GM18873 (cell line): ENCODE results near the gene PIAS1.
"Not testable (repeated sequence)": the region's sequence is repeated elsewhere in the genome, so short reads cannot be mapped to it uniquely, and the experiment has no call there.

Experiments used
- ATAC-seq: cut with Tn5 transposase; IDR thresholded peaks from one replicate; pipeline ENCODE4 v1.9.1; 2021; ENCODE audit warnings: mild to moderate bottlenecking, moderate library complexity, moderate number of reproducible peaks; ENCODE audit not compliant: unreplicated experiment, low FRiP score

The PIAS1 gene

DNA sequence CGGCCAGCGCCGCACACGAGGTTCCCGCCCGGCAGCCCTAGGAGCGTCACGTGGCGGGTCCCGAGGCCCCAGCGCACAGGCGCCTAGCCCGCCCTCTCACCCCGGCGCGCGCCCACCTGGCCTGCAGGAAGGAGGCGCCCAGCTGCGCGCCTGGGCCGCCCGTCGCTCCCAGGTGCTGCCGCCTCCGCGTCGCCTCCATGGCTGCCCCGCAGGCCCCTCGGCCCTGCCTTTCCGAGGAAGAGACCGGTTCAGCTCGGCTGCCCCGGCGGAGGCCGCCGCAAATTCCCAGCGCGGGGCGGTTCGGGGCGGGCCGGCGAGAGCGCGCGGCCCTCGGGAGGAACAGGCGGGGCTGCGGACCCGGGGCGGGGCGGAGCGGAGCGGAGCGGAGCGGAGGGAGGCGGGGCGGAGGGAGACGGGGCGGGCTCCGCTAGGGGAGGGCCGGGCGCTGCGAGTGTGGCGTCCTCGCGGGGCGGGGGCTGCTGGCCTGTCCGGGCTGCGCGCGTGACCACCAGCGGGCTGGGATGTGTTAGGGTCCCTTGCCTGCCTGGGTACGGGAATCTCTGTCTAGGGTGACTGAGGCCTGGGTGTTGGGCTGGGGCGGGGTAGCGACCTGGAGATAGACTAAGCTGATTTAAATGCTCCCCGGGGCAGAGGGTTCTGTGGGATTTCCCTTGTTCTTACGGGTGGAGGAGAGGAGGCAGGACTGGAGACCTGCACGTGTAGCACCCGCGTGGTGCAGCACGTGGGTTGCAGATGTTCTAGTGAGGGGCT lies 175.5 kb downstream of the PIAS1 start, which contains the start of gene CLN6:
Gene CLN6 (minus strand): TSS at position 343 of the 771 bp plus-strand sequence. CDS start 144 bp downstream, at position 199.
- peak; percentile 53 for ATAC-seq

DNA sequence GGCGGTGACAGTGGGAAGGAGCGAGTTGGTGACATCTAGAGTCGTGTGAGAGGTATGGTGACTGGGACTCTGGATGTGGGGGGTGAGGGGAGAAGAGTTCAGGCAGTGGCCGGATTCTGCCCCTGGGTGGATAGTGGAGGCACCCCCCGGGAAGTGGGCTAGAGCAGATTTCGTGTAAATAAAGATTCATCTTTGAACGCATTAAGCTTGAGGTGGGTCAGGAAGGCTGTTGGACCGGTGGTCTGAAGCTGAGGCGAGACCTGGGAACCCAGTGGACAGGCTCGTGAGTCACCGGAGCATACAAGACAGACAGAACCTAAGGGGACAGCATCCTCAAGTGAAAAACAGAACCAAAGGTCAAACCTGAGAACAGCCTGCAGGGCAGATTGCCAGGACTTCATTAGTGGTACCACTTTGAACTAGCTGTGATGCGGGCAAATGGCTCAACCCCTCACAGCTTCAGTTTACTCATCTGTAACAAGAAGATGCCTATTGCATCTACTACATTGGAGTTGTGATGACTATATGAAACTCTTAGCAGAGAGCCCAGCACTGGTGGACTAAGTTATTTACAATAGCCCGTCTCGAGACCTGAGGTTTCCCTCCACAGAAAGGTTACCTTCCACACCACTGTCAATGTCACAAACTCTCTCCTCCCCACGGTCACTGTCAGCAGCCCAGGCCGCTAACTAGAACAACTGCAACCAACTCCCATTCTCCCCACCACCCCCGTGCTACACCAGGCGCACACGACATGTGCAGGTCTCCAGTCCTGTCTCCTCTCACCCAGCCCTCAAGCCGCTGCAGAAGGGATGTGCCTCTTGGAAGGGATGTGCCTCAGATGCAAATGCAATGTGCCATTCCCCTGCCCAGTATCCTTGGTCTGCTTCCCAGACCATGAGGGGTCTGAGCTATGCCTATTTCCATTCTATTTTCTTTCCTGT lies 176.3 kb downstream of the PIAS1 start:
- ATAC-seq, result no peak

DNA sequence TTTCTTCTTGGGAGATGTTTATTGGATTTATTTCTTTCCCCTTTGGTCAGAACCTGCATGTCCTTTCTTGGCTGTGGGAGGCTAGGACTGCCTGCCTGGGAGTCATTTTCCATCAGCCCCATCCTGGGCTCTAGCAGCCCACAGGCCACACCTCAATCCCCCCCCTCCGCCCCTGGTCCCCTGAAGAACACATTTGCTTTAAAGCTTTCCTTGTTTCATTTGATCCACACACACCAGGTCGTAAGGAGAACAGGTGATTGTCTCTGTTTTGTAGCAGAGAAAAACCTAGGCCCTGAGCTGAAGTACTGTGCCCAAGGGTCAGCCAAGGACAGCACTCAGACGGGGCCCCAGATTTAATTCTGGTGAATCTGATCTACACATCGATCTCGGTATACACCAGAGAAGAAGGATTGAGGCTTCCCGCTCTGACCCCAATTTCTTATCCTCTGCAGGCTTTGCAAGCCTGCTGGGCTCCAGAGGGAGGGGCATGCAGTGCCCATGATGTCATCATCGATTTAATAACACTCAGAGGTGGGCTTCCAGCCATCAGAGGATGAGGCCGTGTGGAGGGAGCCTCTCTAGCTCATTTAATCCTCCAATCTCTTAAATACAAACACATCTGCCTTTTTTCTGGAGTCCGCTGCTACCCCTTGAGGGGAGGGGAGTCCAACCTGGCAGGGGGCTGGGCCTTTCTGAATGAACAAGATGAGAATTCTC lies 177.1 kb downstream of the PIAS1 start:
- no peak for ATAC-seq

DNA sequence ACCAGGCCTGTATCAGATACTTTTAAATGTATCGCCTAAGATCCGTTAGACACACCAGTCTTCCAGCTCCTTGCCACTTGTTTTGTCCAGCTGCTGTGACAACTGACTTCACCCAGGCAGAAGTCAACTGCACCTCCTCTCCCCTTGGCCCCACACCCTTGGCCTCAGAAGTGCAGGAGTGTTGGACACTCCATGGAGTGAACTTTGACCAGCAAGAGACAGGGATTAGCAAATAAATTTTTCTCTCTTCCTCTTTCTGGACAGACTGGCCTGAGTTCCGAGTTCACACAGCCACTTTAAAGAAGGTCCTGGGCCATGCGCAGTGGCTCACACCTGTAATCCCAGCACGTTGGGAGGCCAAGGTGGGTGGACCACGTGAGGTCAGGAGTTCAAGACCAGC lies 178.3 kb downstream of the PIAS1 start:
- no peak for ATAC-seq

DNA sequence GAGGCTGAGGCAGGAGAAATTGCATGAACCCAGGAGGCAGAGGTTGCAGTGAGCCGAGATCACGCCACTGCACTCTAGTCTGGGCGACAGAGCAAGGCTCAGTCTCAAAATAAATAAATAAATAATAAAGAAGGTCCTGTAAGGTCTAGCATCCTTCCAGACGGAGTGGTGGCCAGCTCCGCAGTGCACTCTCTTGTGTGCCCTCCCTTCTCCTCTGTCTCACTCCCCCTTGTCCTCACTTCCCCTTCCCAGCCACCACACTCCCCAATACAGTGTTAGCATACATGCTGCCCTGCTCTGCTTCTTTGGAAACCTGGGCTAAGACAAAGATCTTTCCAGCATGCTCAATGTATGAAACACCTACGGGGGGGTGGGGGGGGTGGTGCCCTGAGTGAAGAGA lies 178.8 kb downstream of the PIAS1 start:
- no peak for ATAC-seq

DNA sequence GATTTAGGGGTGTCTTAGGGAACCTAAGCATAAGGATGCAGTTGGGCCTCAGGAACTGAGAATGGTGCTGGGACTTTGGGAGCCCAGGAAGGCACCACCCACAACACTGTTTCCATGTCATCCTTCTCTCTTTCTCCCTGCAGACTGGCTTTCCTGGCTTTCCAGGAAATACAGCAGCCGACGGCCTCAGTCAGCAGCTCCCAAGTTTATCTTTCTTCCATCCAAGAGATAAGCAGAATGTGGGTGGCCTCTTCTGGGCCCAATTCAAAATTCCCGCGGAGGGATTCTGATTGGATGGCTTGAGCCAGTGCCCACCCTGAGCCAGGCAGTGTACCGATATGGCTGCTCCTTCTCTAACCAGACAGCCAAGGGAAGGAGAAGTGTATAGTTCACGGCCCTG lies 179.9 kb downstream of the PIAS1 start:
- ATAC-seq, result no peak

DNA sequence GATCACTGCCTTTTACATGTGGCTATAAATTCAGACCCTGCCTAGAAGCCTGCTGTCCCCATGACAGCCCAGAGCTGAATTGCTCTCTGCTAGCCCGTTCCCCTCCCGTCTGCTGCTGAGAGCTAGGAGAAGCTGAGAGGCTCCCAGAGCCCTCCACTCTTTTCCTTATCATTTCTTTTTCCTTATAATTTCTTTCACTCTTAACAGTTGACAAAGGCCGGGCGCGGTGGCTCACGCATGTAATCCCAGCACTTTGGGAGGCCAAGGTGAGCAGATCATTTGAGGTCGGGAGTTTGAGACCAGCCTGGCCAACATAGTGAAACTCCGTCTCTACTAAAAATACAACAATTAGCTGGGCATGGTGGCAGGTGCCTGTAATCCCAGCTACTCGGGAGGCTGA lies 180.4 kb downstream of the PIAS1 start:
- ATAC-seq, result not testable (repeated sequence)

DNA sequence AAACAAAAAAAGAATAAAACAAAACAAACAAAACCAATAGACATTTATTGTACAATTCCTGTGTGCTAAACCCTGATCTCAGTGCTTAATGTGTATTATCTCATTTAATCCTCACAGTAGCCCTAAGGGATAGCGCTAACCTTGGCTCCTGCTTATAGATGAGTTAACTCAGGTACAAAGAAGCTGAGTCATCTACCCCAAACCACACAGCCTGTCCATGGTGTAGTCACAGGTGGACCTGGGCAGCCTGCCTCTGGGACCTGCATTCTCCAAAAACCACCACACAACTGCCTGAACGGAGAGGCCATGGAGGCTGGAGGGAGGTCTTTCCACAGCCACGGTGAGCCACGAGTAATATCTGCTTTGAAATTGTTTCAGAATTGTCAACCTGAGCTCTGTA lies 180.9 kb downstream of the PIAS1 start:
- no peak for ATAC-seq

DNA sequence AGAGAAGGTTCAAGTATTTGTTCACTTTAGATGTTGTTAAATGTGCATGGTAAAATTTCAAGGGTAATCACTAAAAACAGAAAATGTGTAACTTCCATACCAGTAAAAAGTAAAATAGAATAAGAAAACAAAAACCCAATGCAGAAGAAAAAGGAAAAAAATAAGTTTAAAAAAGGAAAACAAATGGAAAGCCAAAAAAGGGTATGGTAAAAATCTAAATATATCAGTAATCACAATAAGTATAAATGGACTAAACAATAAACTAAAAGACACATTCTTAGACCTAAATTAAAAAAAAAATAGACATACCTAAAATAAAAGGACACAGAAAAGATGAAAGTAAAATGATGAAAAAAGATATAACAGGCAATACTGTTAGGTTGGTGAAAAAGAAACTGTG lies 184.9 kb downstream of the PIAS1 start:
- ATAC-seq, result no peak

DNA sequence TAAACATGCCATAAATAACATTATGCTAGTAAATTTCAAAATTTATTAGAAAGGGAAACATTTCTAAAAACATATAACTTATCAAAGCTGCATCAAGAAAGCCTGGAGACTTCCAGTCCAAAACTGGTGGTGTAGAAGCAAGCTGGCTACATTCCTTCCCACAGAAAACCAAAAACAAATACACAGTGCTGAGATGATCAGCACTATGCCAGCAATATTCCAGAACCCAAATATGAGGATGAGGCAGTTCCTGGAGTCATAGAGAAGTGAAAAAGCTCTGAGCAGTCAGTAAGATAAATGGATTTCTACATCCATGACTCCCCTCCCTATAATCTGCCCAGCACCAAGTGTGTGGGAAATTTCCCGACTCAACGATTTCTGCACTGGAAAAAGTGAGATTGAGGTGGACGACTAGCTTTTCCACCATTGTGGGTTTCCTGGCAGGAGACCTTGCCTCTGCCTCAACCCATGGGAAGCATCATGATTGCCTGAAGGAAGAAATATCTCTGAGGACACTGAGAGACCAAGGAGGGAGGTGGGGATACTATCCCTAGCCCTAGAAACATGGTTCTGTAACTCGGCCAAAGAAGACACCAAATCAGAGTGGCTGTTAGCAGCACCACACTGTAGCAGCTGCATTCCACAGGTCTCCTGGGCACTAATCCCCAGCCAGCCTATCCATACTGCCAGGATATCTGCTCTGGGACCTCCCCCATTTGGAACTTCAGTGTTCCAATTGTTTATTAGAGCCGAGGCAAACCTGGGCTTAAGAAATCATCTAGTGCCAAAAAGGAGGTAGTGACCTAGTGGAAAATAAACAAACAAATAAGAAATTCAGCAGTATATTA lies 187.2 kb downstream of the PIAS1 start:
- no peak for ATAC-seq
